ENCODE measurements around the gene CDC45.

Gene CDC45

GRCh38 chr22:19516378-19517170 is 36.9 kb downstream of the CDC45 start:
- TF ChIP-seq, protein P1, sequence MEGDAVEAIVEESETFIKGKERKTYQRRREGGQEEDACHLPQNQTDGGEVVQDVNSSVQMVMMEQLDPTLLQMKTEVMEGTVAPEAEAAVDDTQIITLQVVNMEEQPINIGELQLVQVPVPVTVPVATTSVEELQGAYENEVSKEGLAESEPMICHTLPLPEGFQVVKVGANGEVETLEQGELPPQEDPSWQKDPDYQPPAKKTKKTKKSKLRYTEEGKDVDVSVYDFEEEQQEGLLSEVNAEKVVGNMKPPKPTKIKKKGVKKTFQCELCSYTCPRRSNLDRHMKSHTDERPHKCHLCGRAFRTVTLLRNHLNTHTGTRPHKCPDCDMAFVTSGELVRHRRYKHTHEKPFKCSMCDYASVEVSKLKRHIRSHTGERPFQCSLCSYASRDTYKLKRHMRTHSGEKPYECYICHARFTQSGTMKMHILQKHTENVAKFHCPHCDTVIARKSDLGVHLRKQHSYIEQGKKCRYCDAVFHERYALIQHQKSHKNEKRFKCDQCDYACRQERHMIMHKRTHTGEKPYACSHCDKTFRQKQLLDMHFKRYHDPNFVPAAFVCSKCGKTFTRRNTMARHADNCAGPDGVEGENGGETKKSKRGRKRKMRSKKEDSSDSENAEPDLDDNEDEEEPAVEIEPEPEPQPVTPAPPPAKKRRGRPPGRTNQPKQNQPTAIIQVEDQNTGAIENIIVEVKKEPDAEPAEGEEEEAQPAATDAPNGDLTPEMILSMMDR (IDR thresholded peaks at IDR 0.05), result no peak

DNA sequence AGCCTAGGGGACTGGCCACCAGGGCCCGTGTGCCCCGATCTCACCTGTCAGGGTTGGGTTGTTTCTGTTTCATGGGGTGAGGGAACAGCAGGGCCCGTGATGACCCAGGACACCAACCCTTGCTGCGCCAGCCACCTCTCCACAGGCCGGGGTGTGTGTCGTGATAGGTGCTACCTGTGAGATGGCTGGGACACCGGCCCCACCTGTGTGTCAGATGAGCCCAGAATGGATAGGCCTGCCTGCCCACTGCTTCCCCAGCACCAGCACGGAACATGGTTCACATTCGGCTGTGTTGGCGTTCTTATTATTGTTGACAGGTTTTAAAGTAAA is 37.4 kb downstream of the CDC45 start:
- Histone ChIP-seq H3K9me3 (no peaks in the 10 kb centered on the region), H3K36me3 (peaks cover 79% of the 10 kb centered on the region)
- TF ChIP-seq, protein P1 (IDR thresholded peaks at IDR 0.05), result no peak

More at GRCh38 chr22:19516378-19517170, 36.9 kb downstream of the CDC45 start:
- Histone ChIP-seq H3K4me3 (ENCODE audit: low read depth in 1 of 2, low read length in 1 of 2) (no peak overlapping the region), H3K27me3 (no peaks in the 10 kb centered on the region), H3K9me3 (no peaks in the 10 kb centered on the region), H3K36me3 (peaks cover 78% of the 10 kb centered on the region), H3K27ac (no peak overlapping the region), H3K4me1 (ENCODE audit: control insufficient read depth in 1 of 2, insufficient read depth in 1 of 2, low read depth in 1 of 2, low read length in 1 of 2) (no peaks in the 10 kb centered on the region)

DNA sequence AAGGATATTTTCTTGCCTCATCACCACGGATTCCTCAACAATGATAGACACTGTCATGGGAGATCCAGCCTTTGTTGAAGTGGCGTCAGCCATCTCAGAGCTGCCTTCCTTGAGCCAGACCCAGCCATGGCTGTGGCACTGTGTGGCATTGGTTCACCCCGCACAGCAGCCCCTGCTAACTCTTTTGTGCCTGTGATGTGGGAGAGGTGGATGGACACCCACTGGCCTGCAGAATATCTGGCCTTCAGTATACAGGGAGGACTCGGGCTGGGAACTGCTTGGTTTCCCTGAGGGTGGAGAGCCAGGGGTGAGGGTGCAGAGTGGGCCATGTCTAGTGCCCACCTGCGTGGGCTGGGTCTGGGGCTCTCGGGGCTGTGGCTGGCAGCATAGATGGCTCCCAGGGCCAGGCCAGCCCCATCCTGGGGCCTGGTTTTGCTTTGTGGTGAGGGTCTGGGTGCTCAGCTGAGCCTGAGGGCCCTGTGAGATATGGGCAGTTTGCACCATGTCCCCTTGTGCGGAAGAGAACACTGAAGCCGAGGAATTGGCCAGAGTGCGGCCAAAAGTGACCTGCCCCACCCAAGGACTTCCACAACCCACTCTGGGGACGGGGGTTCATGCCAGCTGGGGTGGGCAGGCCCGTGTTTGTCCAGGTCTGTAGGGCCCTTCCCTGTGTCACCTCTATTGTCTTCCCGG is 38.3 kb downstream of the CDC45 start:
- TF ChIP-seq, protein P1 (IDR thresholded peaks at IDR 0.05), result no peak
- Histone ChIP-seq H3K4me3 (ENCODE audit: low read depth in 1 of 2, low read length in 1 of 2) (no peak overlapping the region), H3K36me3 (peaks cover 70% of the 10 kb centered on the region), H3K9me3 (no peaks in the 10 kb centered on the region), H3K27ac (no peak overlapping the region), H3K27me3 (peaks cover 15% of the 10 kb centered on the region), H3K4me1 (ENCODE audit: control insufficient read depth in 1 of 2, insufficient read depth in 1 of 2, low read depth in 1 of 2, low read length in 1 of 2) (peaks cover 0 to 1% of the 10 kb centered on the region in 2 experiments)

More for the DNA sequence above, 37.4 kb downstream of the CDC45 start:
- Histone ChIP-seq H3K4me3 (ENCODE audit: low read depth in 1 of 2, low read length in 1 of 2) (no peak overlapping the region), H3K4me1 (ENCODE audit: control insufficient read depth in 1 of 2, insufficient read depth in 1 of 2, low read depth in 1 of 2, low read length in 1 of 2) (no peaks in the 10 kb centered on the region), H3K27me3 (peaks cover 6% of the 10 kb centered on the region), H3K27ac (no peak overlapping the region)

GRCh38 chr22:19518635-19519034 is 38.9 kb downstream of the CDC45 start:
- Histone ChIP-seq H3K36me3 (peaks cover 69% of the 10 kb centered on the region), H3K27ac (no peak overlapping the region), H3K4me3 (ENCODE audit: low read depth in 1 of 2, low read length in 1 of 2) (no peak overlapping the region), H3K4me1 (ENCODE audit: control insufficient read depth in 1 of 2, insufficient read depth in 1 of 2, low read depth in 1 of 2, low read length in 1 of 2) (peaks cover 4% of the 10 kb centered on the region in 2 experiments), H3K27me3 (peaks cover 21% of the 10 kb centered on the region), H3K9me3 (no peaks in the 10 kb centered on the region)
- TF ChIP-seq, protein P1 (IDR thresholded peaks at IDR 0.05), result no peak

- Histone ChIP-seq H3K4me1 (ENCODE audit: control insufficient read depth in 1 of 2, insufficient read depth in 1 of 2, low read depth in 1 of 2, low read length in 1 of 2) (peaks cover 4 to 11% of the 10 kb centered on the region in 2 experiments), H3K4me3 (ENCODE audit: low read depth in 1 of 2, low read length in 1 of 2) (no peak overlapping the region), H3K27me3 (peaks cover 27% of the 10 kb centered on the region), H3K27ac (no peak overlapping the region), H3K36me3 (peaks cover 69% of the 10 kb centered on the region), H3K9me3 (no peaks in the 10 kb centered on the region)
- TF ChIP-seq, protein P1 (IDR thresholded peaks at IDR 0.05), result no peak
These were observed 39.6 kb downstream of the CDC45 start for GRCh38 chr22:19519041-19519926.

All from neutrophil (primary cell).